ENCODE measurements around the gene HNF1B. TPM values are rescaled to one million over a fixed set of nuclear protein-coding genes. Genes with fewer than 3 reads are reported as not detected.

Gene HNF1B
- total RNA-seq, 4 donors from 2014 or later, result not detected

DNA sequence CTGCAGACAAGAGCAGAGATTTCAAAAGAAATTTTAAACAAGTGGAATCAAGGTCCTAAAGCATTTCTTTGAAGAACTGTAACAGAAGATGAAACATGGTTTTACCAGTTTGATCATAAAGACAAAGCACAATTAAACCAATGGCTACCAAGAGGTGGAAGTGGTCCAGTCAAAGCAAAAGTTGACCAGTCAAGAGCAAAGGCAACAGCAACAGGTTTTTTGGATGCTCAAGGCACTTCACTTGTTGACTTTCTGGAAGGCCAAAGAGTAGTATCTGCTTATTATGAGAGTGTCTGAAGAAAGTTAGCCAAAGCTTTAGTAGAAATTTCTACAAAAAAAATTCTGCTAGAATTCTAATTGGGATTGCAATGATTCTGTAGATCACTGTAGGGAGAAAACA is 106.9 kb downstream of the HNF1B start:
- H3K4me3 ChIP-seq (ENCODE audit: low read depth, poor library complexity, severe bottlenecking), result no peak overlapping the region
- TF ChIP-seq, protein P1, sequence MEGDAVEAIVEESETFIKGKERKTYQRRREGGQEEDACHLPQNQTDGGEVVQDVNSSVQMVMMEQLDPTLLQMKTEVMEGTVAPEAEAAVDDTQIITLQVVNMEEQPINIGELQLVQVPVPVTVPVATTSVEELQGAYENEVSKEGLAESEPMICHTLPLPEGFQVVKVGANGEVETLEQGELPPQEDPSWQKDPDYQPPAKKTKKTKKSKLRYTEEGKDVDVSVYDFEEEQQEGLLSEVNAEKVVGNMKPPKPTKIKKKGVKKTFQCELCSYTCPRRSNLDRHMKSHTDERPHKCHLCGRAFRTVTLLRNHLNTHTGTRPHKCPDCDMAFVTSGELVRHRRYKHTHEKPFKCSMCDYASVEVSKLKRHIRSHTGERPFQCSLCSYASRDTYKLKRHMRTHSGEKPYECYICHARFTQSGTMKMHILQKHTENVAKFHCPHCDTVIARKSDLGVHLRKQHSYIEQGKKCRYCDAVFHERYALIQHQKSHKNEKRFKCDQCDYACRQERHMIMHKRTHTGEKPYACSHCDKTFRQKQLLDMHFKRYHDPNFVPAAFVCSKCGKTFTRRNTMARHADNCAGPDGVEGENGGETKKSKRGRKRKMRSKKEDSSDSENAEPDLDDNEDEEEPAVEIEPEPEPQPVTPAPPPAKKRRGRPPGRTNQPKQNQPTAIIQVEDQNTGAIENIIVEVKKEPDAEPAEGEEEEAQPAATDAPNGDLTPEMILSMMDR (IDR thresholded peaks at IDR 0.05), result no peak
- DNase-seq (ENCODE audit: low spot score in 2 of 2), result no peak
- intact Hi-C loops (cut with DNase I; ENCODE audit: low total_unique reads), result no loop called here

Other genes starting within 250 kb of the HNF1B start
- 10 to 100 TPM; 23.3 to 40.7 (median 24.5) TPM for gene SYNRG, start 135.6 kb downstream of the HNF1B start, total RNA-seq
- gene DDX52, start 101.6 kb downstream of the HNF1B start, total RNA-seq, result 10 to 100 TPM; 18.1 to 20.4 (median 19.4) TPM
- gene TBC1D3K, start 179.4 kb upstream of the HNF1B start, total RNA-seq, result 1 to 10 TPM in 1 of 4 donors, not detected in 3; 1.0 TPM
- 10 to 100 TPM; 19.9 to 44.2 (median 28.9) TPM for gene TBC1D3L, start 244.0 kb upstream of the HNF1B start, total RNA-seq

All from lower leg skin (tissue), 4 donors.